ENCODE data around the gene FERMT1.

Gene FERMT1

DNA sequence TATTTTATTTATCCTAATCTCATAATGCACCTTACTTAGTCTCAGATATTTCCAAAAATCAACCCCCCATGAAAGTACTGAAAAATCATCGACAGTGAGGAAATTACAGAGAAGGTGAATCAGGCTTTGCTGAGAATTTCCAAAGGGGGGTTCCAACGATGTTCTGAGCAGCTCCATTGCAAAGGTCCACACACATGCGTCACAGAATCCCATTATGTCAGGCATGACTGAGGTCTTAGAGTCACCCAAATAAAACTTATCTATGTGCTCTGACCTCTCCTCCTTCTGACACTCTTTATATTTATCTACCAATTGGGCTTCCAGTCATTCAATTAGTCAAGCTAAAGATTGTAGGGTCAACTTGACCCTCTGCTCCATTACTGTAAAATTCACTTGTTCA, 56.2 kb downstream of the FERMT1 start:
- Histone ChIP-seq H3K27ac (replicated peaks) (no peak overlapping the region), H3K27me3 (ENCODE audit: insufficient read depth, poor library complexity, severe bottlenecking) (no peaks in the 10 kb centered on the region), H3K4me3 (replicated peaks; ENCODE audit: insufficient read depth, low read length) (no peak overlapping the region)
- TF ChIP-seq SPI1 (IDR thresholded peaks at IDR 0.05; ENCODE audit: borderline replicate concordance, low read depth) (no peak), POLR2AphosphoS5 (IDR thresholded peaks at IDR 0.05; ENCODE audit: low read depth) (no peak), GABPA (IDR thresholded peaks at IDR 0.05; ENCODE audit: low read depth) (no peak)
- TF ChIP-seq, protein P1, sequence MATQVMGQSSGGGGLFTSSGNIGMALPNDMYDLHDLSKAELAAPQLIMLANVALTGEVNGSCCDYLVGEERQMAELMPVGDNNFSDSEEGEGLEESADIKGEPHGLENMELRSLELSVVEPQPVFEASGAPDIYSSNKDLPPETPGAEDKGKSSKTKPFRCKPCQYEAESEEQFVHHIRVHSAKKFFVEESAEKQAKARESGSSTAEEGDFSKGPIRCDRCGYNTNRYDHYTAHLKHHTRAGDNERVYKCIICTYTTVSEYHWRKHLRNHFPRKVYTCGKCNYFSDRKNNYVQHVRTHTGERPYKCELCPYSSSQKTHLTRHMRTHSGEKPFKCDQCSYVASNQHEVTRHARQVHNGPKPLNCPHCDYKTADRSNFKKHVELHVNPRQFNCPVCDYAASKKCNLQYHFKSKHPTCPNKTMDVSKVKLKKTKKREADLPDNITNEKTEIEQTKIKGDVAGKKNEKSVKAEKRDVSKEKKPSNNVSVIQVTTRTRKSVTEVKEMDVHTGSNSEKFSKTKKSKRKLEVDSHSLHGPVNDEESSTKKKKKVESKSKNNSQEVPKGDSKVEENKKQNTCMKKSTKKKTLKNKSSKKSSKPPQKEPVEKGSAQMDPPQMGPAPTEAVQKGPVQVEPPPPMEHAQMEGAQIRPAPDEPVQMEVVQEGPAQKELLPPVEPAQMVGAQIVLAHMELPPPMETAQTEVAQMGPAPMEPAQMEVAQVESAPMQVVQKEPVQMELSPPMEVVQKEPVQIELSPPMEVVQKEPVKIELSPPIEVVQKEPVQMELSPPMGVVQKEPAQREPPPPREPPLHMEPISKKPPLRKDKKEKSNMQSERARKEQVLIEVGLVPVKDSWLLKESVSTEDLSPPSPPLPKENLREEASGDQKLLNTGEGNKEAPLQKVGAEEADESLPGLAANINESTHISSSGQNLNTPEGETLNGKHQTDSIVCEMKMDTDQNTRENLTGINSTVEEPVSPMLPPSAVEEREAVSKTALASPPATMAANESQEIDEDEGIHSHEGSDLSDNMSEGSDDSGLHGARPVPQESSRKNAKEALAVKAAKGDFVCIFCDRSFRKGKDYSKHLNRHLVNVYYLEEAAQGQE (IDR thresholded peaks at IDR 0.05; ENCODE audit: insufficient replicate concordance, low read depth) = no peak
- TF ChIP-seq, protein P2, sequence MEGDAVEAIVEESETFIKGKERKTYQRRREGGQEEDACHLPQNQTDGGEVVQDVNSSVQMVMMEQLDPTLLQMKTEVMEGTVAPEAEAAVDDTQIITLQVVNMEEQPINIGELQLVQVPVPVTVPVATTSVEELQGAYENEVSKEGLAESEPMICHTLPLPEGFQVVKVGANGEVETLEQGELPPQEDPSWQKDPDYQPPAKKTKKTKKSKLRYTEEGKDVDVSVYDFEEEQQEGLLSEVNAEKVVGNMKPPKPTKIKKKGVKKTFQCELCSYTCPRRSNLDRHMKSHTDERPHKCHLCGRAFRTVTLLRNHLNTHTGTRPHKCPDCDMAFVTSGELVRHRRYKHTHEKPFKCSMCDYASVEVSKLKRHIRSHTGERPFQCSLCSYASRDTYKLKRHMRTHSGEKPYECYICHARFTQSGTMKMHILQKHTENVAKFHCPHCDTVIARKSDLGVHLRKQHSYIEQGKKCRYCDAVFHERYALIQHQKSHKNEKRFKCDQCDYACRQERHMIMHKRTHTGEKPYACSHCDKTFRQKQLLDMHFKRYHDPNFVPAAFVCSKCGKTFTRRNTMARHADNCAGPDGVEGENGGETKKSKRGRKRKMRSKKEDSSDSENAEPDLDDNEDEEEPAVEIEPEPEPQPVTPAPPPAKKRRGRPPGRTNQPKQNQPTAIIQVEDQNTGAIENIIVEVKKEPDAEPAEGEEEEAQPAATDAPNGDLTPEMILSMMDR (IDR thresholded peaks at IDR 0.05; ENCODE audit: insufficient read depth, low read length) = no peak
- DNase-seq (ENCODE audit: low read depth in 1 of 2, low spot score in 1 of 2) = no peak

DNA sequence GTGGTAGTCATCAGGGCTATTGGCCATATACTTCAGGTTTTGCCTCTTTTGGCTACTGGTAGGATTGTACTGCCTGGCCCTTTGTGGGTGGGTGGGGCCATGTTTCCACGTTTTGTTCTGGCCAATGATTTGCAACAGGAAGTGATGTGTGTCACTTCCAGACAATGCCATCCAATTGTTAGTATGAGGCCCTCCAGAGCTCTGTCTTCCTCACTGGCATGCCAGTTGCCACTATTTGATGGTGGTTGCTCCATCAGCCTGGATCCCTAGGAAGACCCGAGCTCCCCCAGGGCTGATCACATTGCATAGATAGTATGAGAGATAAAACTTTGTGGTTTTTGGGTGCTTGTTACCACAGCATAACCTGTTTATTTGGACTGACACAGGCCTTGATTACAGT, 61.3 kb downstream of the FERMT1 start:
- no peak for DNase-seq (ENCODE audit: low read depth in 1 of 2, low spot score in 1 of 2)
- Histone ChIP-seq H3K27me3 (ENCODE audit: insufficient read depth, poor library complexity, severe bottlenecking) (no peaks in the 10 kb centered on the region), H3K27ac (replicated peaks) (no peak overlapping the region), H3K4me3 (replicated peaks; ENCODE audit: insufficient read depth, low read length) (no peak overlapping the region)
- TF ChIP-seq POLR2AphosphoS5 (IDR thresholded peaks at IDR 0.05; ENCODE audit: low read depth) (no peak), GABPA (IDR thresholded peaks at IDR 0.05; ENCODE audit: low read depth) (no peak), SPI1 (IDR thresholded peaks at IDR 0.05; ENCODE audit: borderline replicate concordance, low read depth) (no peak)
- TF ChIP-seq, protein P2 (IDR thresholded peaks at IDR 0.05; ENCODE audit: insufficient read depth, low read length) = no peak
- TF ChIP-seq, protein P1 (IDR thresholded peaks at IDR 0.05; ENCODE audit: insufficient replicate concordance, low read depth) = no peak

DNA sequence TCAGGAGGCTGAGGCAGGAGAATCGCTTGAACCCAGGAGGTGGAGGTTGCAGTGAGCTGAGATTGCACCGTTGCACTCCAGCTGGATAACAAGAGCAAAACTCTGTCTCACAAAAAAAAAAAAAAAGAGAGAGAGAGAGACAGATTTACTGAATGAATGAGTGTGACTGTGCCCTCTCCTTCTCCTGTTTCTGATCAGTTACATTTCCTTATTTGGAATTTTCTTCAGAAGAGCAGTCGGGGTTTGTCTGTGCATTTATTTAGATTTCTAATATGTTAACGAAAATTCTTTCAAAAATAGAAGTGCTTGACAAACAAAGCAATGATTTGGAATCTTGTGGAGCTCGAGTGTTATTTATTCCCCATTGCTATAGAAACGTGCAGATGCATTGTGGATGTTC, 62.6 kb downstream of the FERMT1 start:
- H3K4me3 ChIP-seq (replicated peaks; ENCODE audit: insufficient read depth, low read length) = no peak overlapping the region
- no peak overlapping the region for H3K27ac ChIP-seq (replicated peaks)
- TF ChIP-seq, protein P2 (IDR thresholded peaks at IDR 0.05; ENCODE audit: insufficient read depth, low read length) = no peak
- TF ChIP-seq SPI1 (IDR thresholded peaks at IDR 0.05; ENCODE audit: borderline replicate concordance, low read depth) (no peak), GABPA (IDR thresholded peaks at IDR 0.05; ENCODE audit: low read depth) (no peak), POLR2AphosphoS5 (IDR thresholded peaks at IDR 0.05; ENCODE audit: low read depth) (no peak)
- TF ChIP-seq, protein P1 (IDR thresholded peaks at IDR 0.05; ENCODE audit: insufficient replicate concordance, low read depth) = no peak
- no peak for DNase-seq (ENCODE audit: low read depth in 1 of 2, low spot score in 1 of 2)
- no peaks in the 10 kb centered on the region for H3K27me3 ChIP-seq (ENCODE audit: insufficient read depth, poor library complexity, severe bottlenecking)

Data from HL-60 (cell line).